GM21619 (cell line): Measurements from ENCODE around the gene PCDHB10.

Source experiments
- ATAC-seq: cut with Tn5 transposase; IDR thresholded peaks from one replicate; pipeline ENCODE4 v1.9.1; 2021; ENCODE audit not compliant: unreplicated experiment

Gene PCDHB10

GRCh38 chr5:141236516-141237313 is 44.6 kb downstream of the PCDHB10 start:
- no peak for ATAC-seq

GRCh38 chr5:141241496-141241895 is 49.3 kb downstream of the PCDHB10 start:
- ATAC-seq: no peak
